ENCODE measurements around the gene NFIC.

Gene NFIC

DNA sequence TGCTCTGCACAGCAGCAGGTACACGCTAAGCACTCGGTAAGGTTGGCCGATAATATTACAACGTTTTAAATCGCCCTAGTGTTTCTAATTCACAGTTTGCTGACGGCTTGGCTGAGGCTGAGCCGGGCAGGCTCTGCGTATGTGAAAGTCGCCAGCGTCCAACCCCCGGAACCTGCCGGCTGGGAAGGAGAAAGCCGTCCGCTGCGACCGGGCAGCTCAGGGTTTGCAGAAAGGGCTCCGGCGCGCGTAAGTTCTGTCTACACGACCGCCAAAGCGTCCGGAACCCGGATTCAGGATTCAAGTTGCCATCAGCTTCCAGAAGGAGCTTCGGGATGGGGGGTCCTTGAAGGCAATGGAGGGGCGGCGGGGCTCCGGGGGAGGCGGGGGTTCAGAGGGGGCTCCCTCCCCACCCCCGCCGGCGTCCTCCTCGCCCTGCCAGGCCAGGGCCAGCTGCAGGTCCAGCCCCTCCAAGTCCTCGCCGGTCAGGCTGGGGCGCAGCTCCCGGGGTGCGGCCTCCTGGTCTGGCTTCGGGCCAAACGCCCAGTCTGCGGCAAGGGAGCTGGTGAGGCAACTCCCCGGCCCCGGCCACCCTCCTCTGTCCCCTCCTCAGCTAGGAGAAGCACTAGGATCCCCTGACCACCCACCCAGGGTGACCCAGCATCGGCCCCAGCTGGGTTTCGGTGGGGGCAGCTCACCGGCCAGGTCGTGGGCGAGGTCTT, 116.3 kb downstream of the NFIC start:
- Histone ChIP-seq H3K4me3 (replicated peaks; ENCODE audit: low read depth, low read length) (no peak overlapping the region), H3K36me3 (ENCODE audit: control insufficient read depth, insufficient read depth, low read length) (no peaks in the 10 kb centered on the region; the same call in 1 of the 2 replicates), H3K27me3 (replicated peaks; ENCODE audit: control insufficient read depth, insufficient read depth, low read length) (no peaks in the 10 kb centered on the region; the same call in 1 of the 2 replicates)
- DNase-seq (ENCODE audit: extremely low read depth, insufficient read length), result no peak
- TF ChIP-seq, protein P1, sequence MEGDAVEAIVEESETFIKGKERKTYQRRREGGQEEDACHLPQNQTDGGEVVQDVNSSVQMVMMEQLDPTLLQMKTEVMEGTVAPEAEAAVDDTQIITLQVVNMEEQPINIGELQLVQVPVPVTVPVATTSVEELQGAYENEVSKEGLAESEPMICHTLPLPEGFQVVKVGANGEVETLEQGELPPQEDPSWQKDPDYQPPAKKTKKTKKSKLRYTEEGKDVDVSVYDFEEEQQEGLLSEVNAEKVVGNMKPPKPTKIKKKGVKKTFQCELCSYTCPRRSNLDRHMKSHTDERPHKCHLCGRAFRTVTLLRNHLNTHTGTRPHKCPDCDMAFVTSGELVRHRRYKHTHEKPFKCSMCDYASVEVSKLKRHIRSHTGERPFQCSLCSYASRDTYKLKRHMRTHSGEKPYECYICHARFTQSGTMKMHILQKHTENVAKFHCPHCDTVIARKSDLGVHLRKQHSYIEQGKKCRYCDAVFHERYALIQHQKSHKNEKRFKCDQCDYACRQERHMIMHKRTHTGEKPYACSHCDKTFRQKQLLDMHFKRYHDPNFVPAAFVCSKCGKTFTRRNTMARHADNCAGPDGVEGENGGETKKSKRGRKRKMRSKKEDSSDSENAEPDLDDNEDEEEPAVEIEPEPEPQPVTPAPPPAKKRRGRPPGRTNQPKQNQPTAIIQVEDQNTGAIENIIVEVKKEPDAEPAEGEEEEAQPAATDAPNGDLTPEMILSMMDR (IDR thresholded peaks at IDR 0.05; ENCODE audit: insufficient read depth, low read length, poor library complexity, severe bottlenecking), result no peak

DNA sequence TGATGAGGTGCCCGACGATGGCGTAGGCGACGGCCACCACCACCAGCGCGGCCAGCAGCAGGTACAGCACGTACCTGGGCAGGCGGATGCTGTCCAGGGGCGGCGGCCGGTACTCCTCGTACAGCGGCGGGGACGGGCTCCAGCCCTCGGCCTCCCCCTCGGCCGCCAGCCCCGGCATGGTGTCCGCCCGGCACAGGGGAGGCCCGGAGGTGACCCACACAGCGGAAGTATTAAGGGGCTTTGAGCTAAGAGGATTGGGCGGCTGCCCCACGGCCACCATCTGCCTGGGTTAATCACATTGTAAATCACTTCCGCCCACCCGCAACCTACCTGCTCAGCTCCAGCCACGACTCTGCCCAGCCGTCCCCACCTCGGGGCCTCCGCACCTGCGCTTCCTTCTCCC, 116.8 kb downstream of the NFIC start, which contains the start of gene SMIM44:
Gene SMIM44, minus strand, starts transcription at position 216 of the 403 bp plus-strand sequence. Its CDS starts 38 bp downstream, at position 178.
- H3K27me3 ChIP-seq (replicated peaks; ENCODE audit: control insufficient read depth, insufficient read depth, low read length), result no peaks in the 10 kb centered on the region; the same call in 1 of the 2 replicates
- no peak within 1 kb of the TSS for H3K4me3 ChIP-seq (replicated peaks; ENCODE audit: low read depth, low read length)
- H3K36me3 ChIP-seq (ENCODE audit: control insufficient read depth, insufficient read depth, low read length), result no peaks in the 10 kb centered on the region; the same call in 1 of the 2 replicates
- TF ChIP-seq, protein P1 (IDR thresholded peaks at IDR 0.05; ENCODE audit: insufficient read depth, low read length, poor library complexity, severe bottlenecking), result no peak
- DNase-seq (ENCODE audit: extremely low read depth, insufficient read length), result no peak

- Histone ChIP-seq H3K27me3 (replicated peaks; ENCODE audit: control insufficient read depth, insufficient read depth, low read length) (no peaks in the 10 kb centered on the region), H3K4me3 (replicated peaks; ENCODE audit: low read depth, low read length) (no peak overlapping the region), H3K36me3 (ENCODE audit: control insufficient read depth, insufficient read depth, low read length) (peaks cover 13% of the 10 kb centered on the region)
- TF ChIP-seq, protein P1 (IDR thresholded peaks at IDR 0.05; ENCODE audit: insufficient read depth, low read length, poor library complexity, severe bottlenecking), result no peak
- no peak for DNase-seq (ENCODE audit: extremely low read depth, insufficient read length)
These were observed 125.2 kb downstream of the NFIC start for GRCh38 chr19:3491396-3492119.

DNA sequence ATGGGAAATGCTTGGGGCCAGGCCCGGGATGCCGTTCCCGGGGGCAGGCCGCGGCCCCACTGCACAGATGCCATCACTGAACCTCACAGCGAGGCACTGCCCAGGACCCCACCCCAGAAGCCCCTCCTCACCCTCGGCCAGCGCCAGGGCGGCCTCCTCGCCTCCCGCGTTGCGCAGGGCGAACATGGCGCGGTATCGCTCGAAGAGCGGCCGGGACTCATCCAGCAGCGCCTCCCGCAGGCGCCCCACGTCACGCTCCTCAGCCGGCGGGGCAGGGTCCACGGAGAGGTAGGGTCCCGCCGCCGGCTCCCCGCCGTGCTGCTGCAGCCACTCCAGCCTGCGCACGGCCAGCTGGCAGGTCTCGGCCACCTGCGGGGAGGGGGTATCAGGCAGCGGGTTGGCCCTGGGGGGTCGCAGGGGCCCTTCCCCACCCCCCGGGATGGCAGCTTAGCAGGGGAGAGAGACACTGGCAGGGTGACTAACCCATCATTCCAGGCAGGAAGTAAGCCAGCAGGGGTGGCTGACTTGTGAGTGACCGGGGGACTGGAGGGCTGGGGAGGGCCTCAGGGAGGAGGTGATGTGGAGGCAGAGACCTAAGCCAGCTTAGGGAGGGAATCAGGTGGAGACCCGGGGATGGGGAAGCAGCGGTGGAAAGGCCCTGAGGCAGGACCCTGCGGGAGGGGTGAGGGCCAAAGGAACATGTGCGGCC, 125.9 kb downstream of the NFIC start:
- Histone ChIP-seq H3K36me3 (ENCODE audit: control insufficient read depth, insufficient read depth, low read length) (peaks cover 14% of the 10 kb centered on the region), H3K4me3 (replicated peaks; ENCODE audit: low read depth, low read length) (no peak overlapping the region), H3K27me3 (replicated peaks; ENCODE audit: control insufficient read depth, insufficient read depth, low read length) (no peaks in the 10 kb centered on the region)
- DNase-seq (ENCODE audit: extremely low read depth, insufficient read length), result no peak
- TF ChIP-seq, protein P1 (IDR thresholded peaks at IDR 0.05; ENCODE audit: insufficient read depth, low read length, poor library complexity, severe bottlenecking), result no peak

DNA sequence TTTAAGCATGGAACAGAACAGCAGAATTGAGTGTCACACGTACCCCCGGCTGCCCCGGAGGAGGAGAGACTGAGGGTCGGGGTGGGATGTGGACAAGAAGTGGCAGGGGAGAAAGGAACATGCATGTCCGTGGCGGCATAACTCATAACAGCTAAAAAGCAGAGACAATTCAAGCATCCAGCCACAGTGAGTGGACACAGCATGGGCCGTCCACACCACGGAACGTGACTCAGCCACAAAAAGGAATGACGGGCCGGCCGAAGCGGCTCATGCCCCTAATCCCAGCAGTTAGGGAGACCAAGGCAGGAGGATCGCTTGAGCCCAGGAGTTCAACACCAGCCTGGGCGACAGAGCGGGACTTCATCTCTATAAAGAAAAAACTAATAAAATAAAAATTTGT, 126.5 kb downstream of the NFIC start:
- peaks cover 14% of the 10 kb centered on the region for H3K36me3 ChIP-seq (ENCODE audit: control insufficient read depth, insufficient read depth, low read length)
- TF ChIP-seq, protein P1 (IDR thresholded peaks at IDR 0.05; ENCODE audit: insufficient read depth, low read length, poor library complexity, severe bottlenecking), result no peak
- no peaks in the 10 kb centered on the region for H3K27me3 ChIP-seq (replicated peaks; ENCODE audit: control insufficient read depth, insufficient read depth, low read length)
- no peak overlapping the region for H3K4me3 ChIP-seq (replicated peaks; ENCODE audit: low read depth, low read length)
- DNase-seq (ENCODE audit: extremely low read depth, insufficient read length), result no peak
